Dedifferentiated amniotic fluid mesenchymal stem cell (primary cell): ENCODE results near the gene NUB1.

Source experiments
- DNase-seq: peaks from one replicate; pipeline ENCODE4 v3.0.0-alpha.2; 2016; ENCODE audit errors: extremely low spot score

NUB1 gene

DNA sequence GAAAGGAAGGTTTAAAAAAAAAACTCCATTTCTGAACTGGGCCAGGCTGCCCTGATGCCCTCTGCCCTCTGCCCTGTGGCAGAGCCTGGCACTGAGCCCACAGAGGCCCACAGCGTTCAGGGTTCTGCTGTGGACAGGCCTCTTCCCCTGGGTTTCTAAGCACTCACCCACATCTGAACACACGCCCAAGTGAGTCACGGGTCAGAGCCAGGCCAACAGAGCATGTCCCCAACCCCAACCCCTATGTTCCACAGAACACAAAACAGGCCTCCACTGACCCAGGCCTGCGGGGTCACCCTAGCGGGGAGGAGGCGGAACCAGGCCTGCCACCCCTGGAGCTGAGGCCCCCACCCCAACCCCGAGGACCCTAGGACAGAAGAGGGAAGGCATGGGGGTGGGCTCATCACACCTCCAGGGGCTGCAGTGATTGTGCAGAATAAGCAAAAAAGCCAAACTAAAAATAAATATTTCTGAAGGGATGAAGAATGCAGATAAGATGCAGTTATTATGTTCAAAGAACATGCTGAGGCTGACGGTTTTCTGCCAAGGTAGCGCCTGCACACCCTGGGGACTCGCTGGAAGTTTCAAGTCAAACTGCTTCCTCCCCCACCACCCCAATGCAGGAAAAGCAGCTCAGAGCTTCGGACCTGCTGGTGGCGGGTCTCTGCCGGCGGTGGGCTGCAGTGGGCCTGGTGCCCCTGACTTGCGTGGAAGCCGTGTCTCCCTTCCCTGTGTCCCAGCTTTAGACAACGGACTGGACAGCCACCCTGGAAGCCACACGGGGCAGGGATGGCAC lies 62.8 kb downstream of the NUB1 start:
- no peak for DNase-seq

- DNase-seq, result no peak
Observed at GRCh38 chr7:151405056-151405455, 63.4 kb downstream of the NUB1 start.

DNA sequence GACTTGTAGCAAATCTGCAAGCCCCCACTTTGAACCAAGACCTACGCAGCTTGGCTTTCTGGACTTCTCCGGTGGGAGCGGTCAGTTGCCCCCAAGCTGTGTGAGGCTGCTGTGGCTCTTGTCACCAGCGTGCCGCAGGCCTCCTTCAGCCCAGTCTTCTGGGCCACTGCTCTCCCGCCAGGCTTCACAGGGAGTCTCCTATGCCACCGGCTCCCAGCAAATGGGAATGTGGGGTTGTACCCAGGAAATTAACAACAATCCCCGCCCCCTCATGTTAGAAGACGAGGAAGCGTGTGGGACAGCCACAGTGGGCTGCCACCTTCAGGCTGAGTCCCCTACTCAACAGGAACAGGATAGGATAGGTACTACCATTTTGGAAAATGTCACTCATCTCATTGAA lies 64.0 kb downstream of the NUB1 start:
- DNase-seq, result no peak

GRCh38 chr7:151406051-151406875 lies 64.7 kb downstream of the NUB1 start:
- no peak for DNase-seq

DNA sequence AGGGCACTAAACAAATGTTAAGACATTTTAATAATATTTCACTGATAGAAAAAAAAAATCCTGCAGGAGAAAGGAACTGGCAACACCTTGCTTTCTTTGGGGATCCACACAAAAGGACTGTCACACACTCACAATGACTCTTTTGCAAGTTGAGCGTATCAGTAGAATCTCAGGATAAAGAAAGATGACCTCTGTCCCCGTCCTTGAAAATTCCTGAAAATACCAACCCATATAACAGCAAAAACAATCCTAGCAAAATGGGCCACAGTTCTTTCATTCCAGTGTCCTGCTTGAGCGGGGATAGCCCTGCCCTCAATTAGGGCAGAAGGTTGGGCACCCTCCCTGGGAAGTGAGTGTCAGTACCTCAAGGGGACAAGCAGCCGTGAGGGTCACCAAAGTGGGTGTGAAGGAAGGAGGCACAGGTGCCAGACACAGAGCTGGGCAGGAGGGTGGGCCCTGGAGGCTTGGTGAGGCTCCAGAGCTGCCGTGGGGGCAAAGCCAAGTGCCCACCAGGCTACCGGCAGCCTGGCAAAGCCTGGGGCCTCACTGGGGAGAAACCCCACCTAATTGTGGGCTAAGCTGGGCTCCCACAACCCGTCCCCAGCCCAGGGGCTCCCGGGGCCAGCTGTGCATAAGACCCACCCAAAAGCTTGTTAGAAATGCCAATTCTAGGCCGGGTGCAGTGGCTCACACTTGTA lies 65.4 kb downstream of the NUB1 start:
- DNase-seq, result no peak

- no peak for DNase-seq
Observed at GRCh38 chr7:151408498-151408838, 66.9 kb downstream of the NUB1 start.

GRCh38 chr7:151408839-151409666 lies 67.4 kb downstream of the NUB1 start:
- DNase-seq, result no peak

- DNase-seq, result no peak
Observed at GRCh38 chr7:151409667-151410404, 68.2 kb downstream of the NUB1 start, which contains the start of gene WDR86. Gene WDR86, minus strand, starts transcription at chr7:151410038. Its CDS starts 449 bp downstream, at chr7:151409589.

GRCh38 chr7:151410405-151411390 lies 69.1 kb downstream of the NUB1 start:
- DNase-seq, result no peak

DNA sequence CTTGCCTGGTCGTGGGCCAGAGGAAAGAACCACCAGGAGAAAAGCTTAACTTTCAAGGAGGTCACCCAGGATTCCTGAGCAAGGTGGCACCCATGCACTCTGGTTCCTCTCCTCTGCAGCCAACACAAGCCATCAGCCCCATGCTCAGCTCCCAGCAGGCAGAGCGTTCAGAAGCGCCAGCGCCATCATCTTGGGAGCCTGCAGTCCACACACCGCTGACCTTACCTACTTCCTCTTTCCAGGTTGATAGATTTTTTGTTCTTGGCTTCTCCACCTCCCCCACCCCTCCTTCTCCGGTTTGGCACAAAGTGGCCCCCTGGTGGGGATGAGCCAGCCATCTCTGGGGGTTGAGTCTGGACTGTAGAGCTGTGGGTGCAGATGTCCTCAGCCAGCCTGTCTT lies 69.9 kb downstream of the NUB1 start:
- DNase-seq, result no peak

DNA sequence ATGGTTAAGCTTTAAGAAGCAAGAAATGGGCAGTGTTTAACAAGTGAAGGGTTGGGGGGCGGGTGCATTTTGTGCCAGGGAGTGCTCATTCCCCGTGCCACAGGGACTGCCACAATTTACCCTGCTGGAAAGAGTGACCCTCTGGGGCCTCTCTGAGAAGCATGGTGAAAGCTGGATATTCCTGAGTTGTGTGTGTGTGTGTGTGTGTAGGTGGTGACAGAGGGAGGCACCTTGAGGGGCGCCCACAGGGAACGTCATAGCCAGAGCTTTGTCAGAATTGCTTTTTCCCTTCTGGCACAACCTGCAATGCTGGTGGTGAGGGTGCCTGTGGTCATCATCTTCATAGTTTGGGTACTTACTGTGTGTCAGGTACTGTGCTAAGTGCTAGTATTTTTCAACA lies 70.7 kb downstream of the NUB1 start:
- no peak for DNase-seq

- no peak for DNase-seq
Observed at GRCh38 chr7:151413241-151413640, 71.6 kb downstream of the NUB1 start.

GRCh38 chr7:151415375-151416105 lies 73.9 kb downstream of the NUB1 start:
- peak; percentile 16 for DNase-seq

- no peak for DNase-seq
Observed at GRCh38 chr7:151416112-151416940, 74.7 kb downstream of the NUB1 start.

DNA sequence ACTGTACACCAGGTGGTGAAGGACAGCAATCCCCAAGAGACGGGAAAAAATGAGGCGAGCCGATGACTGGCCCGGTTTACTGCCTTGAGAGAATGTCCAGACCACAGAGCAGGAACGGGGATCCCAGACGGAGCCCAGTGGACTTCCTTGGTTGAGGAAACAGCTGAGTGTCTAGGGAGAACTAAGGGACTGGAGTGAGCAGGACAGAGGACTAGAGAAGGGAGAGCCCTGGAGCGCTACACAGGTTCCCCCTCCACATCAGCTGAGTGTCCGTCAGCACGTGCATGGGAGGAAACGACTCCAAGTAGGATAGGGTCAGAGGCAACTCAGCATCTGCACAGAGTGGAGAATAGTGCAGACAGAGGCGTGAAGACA lies 75.3 kb downstream of the NUB1 start:
- DNase-seq, result no peak

DNA sequence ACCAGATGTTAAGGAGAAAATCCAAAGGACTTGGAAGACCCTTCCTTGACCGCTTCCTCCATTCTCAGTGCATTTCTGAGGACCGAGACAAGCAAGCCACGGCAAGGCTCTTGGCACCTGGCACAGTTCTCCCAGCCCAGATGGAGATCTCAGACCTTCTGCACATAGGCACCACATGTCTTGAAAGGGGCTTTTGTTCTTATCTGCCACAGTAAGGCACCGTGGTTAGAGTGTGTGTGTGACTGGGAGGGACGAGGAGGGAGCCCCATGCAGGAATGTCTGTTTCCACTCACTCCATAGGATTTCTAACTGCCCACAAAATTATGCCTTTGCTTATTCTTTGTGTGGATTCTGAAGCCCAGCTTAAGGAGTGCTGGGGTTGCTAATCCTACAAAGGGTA lies 78.5 kb downstream of the NUB1 start:
- DNase-seq, result no peak

DNA sequence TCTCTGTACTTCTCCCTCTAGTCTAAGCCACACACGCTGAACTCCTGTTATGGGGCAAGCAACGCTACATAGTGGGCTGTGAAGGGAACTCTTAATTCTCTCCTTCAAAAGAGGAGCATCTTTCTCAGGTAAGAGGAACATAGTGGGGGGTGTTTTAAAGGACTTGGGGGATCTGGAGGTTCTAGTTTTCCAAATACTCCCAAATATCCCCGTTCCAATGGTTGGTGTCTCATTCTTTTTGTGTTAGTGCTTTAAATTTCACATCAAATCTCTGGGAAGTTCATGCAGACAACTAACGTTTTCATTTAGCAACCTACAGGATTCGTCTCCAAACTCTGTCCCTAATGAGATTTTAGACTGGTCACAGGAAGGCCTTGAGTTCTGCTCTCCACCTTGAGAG lies 80.6 kb downstream of the NUB1 start:
- no peak for DNase-seq

GRCh38 chr7:151423226-151423625 lies 81.6 kb downstream of the NUB1 start:
- no peak for DNase-seq
